Measurements from ENCODE around the gene YTHDC2. TPM values are rescaled to one million over a fixed set of nuclear protein-coding genes. Genes with fewer than 3 reads are reported as not detected.

YTHDC2 gene
- total RNA-seq, 4 donors from 2014 or later, result 11.1 to 38.9 (median 21.2) TPM

DNA sequence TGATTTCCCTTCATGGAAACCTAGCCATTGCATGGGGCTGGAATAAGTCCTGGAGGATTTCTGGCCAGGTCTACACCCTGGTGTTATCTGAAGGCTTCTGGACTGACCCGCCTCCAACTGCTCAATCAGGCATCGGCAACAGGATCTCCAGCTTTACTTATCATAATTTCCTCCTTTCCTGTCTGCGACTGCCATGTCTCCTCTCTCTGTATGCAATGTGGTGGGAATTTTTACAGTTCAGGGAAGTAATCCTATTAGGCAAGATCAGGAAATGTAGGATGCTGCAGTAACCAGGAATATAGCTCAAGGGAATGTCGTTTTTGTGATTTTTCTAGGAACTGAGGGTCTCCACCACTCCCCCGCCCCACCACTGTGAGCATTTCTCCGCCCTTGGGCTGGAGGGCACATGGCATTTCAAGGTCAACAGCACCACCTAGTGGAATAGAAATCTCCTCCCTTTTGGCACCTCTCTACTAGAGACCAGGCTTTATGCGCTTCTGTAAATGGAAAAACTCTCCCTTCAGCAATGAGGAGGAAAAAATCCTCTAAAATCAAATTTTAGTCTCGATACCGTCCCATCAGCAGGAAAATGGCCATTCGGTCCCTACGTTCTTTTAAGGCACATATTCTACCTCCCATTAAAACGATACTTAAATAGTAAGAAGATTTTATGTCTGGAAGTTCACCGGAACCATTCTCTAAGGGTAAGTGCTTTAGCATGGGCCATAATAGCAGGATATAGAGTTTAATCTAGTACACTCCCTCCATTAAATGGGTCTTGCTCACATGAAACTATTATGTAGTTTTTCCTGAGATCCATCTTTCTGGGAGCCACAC, 93.0 kb downstream of the YTHDC2 start:
- WGBS, 2 donors (ENCODE audit: low coverage in 1 of 2), result 0 to 38% methylated on average over 2 to 13 of the region's 13 CpGs
- H3K4me3 ChIP-seq, result no peak overlapping the region
- peak; percentile 51 for ATAC-seq

DNA sequence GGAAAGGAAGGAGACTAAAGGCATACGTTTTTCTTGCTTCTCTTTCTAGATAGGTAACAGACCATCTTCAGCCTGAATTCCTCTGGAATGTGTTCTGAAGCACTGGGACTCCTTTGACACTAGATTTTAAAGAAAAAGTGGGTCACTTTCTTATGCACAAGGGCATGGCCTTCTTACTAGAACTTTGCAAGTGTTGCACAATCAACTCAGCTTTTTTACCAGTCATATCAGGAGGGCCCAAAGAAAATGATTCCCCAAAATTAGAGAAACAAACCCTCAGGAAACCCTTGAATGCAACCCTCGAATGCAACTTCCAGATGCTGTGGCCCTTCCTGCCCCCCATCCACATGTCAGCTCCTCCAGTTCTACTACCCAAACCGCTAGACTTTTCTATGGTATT, 93.9 kb downstream of the YTHDC2 start:
- 58 to 73% methylated on average over 2 to 3 of the region's 3 CpGs for WGBS, 2 donors (ENCODE audit: low coverage in 1 of 2)
- Histone ChIP-seq H3K27me3 (peaks cover 14% of the 10 kb centered on the region), H3K27ac (no peak overlapping the region), H3K4me3 (no peak overlapping the region), H3K36me3 (no peaks in the 10 kb centered on the region), H3K9me3 (no peaks in the 10 kb centered on the region), H3K4me1 (no peaks in the 10 kb centered on the region)
- no peak for TF ChIP-seq POLR2AphosphoS5 (IDR thresholded peaks at IDR 0.05)
- no peak for TF ChIP-seq EP300 (IDR thresholded peaks at IDR 0.05)
- TF ChIP-seq POLR2A (IDR thresholded peaks at IDR 0.05), result no peak
- TF ChIP-seq, protein P1, sequence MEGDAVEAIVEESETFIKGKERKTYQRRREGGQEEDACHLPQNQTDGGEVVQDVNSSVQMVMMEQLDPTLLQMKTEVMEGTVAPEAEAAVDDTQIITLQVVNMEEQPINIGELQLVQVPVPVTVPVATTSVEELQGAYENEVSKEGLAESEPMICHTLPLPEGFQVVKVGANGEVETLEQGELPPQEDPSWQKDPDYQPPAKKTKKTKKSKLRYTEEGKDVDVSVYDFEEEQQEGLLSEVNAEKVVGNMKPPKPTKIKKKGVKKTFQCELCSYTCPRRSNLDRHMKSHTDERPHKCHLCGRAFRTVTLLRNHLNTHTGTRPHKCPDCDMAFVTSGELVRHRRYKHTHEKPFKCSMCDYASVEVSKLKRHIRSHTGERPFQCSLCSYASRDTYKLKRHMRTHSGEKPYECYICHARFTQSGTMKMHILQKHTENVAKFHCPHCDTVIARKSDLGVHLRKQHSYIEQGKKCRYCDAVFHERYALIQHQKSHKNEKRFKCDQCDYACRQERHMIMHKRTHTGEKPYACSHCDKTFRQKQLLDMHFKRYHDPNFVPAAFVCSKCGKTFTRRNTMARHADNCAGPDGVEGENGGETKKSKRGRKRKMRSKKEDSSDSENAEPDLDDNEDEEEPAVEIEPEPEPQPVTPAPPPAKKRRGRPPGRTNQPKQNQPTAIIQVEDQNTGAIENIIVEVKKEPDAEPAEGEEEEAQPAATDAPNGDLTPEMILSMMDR (IDR thresholded peaks at IDR 0.05), result no peak
- ATAC-seq, result no peak

More for the DNA sequence above, 93.0 kb downstream of the YTHDC2 start:
- Histone ChIP-seq H3K4me1 (no peaks in the 10 kb centered on the region), H3K27me3 (peaks cover 14% of the 10 kb centered on the region), H3K36me3 (no peaks in the 10 kb centered on the region), H3K9me3 (no peaks in the 10 kb centered on the region), H3K27ac (no peak overlapping the region)
- TF ChIP-seq EP300 (IDR thresholded peaks at IDR 0.05), result no peak
- TF ChIP-seq, protein P1 (IDR thresholded peaks at IDR 0.05), result peak; percentile 56 to 72 (median 60)

DNA sequence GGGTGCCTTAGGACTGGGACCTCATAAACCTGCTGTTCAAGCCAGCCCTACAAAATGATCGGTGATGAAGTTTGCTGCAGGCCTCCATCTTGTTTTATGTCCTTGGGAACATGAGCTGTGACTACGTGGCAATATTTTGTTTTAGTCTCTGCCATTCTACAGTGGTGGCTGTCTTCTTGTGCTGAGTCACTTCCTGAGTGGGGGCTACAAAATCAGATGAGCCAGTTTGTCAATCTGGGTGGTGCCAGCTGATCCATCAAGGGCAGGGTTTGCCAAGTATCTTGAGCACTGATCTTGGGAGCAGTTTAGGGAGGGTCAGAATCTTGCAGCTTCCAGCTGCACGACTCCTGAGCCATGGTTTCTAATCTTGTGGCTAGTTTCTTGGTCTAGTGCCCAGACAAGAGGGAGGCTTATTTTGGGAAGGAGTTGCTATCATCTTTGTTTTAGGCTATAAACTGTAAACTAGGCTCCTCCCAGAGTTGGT, 94.7 kb downstream of the YTHDC2 start:
- no peak for ATAC-seq
- WGBS, 2 donors (ENCODE audit: low coverage in 1 of 2), result 73 to 86% methylated on average over 2 to 3 of the region's 3 CpGs
- Histone ChIP-seq H3K36me3 (no peaks in the 10 kb centered on the region), H3K4me1 (no peaks in the 10 kb centered on the region), H3K27ac (no peak overlapping the region), H3K4me3 (no peak overlapping the region), H3K9me3 (no peaks in the 10 kb centered on the region), H3K27me3 (peaks cover 17% of the 10 kb centered on the region)
- TF ChIP-seq, protein P1 (IDR thresholded peaks at IDR 0.05), result no peak
- TF ChIP-seq POLR2AphosphoS5 (IDR thresholded peaks at IDR 0.05) (no peak), EP300 (IDR thresholded peaks at IDR 0.05) (no peak), POLR2A (IDR thresholded peaks at IDR 0.05) (no peak)

DNA sequence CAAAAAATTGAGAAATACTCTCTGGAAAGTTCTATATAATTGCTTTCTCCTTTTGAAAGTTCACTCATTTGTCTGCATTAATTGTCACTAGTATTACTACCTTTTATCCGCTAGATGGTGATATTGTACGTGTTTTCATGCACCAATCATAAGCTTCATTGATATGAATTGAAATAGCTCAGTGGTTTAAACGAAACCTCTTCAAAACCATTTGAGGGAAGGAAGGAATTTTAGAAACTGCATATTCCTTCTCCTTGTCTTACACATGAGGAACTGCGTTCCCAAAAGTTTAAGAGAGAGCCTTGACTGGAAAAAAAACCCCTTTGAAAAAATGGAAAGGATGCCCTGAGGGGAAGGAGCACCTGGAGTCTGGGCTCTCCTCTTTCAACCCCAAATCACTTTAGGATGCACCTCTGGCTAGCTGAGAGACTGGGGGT, 98.6 kb downstream of the YTHDC2 start:
- Histone ChIP-seq H3K36me3 (no peaks in the 10 kb centered on the region), H3K4me1 (no peaks in the 10 kb centered on the region), H3K4me3 (no peak overlapping the region), H3K9me3 (no peaks in the 10 kb centered on the region), H3K27ac (no peak overlapping the region), H3K27me3 (peaks cover 3% of the 10 kb centered on the region)
- no peak for ATAC-seq
- 0% methylated on average over 3 to 4 of the region's 4 CpGs for WGBS, 2 donors (ENCODE audit: low coverage in 1 of 2)
- TF ChIP-seq, protein P1 (IDR thresholded peaks at IDR 0.05), result peak; percentile 43 to 63 (median 55)
- TF ChIP-seq POLR2A (IDR thresholded peaks at IDR 0.05) (no peak), POLR2AphosphoS5 (IDR thresholded peaks at IDR 0.05) (no peak), EP300 (IDR thresholded peaks at IDR 0.05) (no peak)

DNA sequence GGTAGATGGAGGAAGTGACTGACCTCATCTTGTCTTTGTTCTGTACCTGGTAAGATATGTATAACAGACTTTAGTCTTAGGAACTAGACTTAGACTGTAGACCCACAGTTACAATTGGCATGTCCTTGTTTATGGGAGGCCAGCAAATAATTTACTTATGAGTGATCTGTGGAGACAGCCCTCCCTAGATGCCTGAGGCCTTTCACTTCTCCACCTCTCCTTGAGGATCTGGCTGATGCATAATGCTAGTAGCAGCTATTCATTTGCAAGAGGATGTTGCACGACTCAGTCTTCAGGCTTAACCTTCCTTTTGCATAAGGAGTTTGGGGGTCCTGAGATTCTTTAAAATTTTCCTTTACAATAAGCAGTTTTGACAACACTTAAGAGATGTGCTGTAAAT, 100.7 kb downstream of the YTHDC2 start:
- Histone ChIP-seq H3K4me3 (no peak overlapping the region), H3K36me3 (no peaks in the 10 kb centered on the region), H3K27me3 (peaks cover 3% of the 10 kb centered on the region), H3K4me1 (no peaks in the 10 kb centered on the region), H3K27ac (no peak overlapping the region), H3K9me3 (no peaks in the 10 kb centered on the region)
- WGBS, 2 donors (ENCODE audit: low coverage in 1 of 2), result 50 to 77% methylated on average over 1 of the region's 1 CpG
- TF ChIP-seq, protein P1 (IDR thresholded peaks at IDR 0.05), result no peak
- TF ChIP-seq EP300 (IDR thresholded peaks at IDR 0.05), result no peak
- no peak for TF ChIP-seq POLR2A (IDR thresholded peaks at IDR 0.05)
- no peak for TF ChIP-seq POLR2AphosphoS5 (IDR thresholded peaks at IDR 0.05)
- ATAC-seq, result no peak
